HG03159 (cell line): Measurements from ENCODE around the gene EGLN2.
"Not testable (repeated sequence)": the region's sequence is repeated elsewhere in the genome, so short reads cannot be mapped to it uniquely, and the experiment has no call there.

Experiments used
- ATAC-seq: cut with Tn5 transposase; IDR thresholded peaks from one replicate; pipeline ENCODE4 v1.9.1; 2021; ENCODE audit warnings: mild to moderate bottlenecking, moderate library complexity; ENCODE audit not compliant: unreplicated experiment

Gene EGLN2

GRCh38 chr19:40815223-40815622 is 16.2 kb downstream of the EGLN2 start:
- no peak for ATAC-seq

GRCh38 chr19:40818480-40819399 is 19.7 kb downstream of the EGLN2 start:
- not testable (repeated sequence) for ATAC-seq

- not testable (repeated sequence) for ATAC-seq
Observed at GRCh38 chr19:40819479-40820234, 20.7 kb downstream of the EGLN2 start.

GRCh38 chr19:40822161-40822560 is 23.2 kb downstream of the EGLN2 start:
- ATAC-seq: no peak

- not testable (repeated sequence) for ATAC-seq
Observed at GRCh38 chr19:40822704-40823553, 23.9 kb downstream of the EGLN2 start.

- ATAC-seq: not testable (repeated sequence)
Observed at GRCh38 chr19:40824916-40825315, 25.9 kb downstream of the EGLN2 start.

GRCh38 chr19:40825460-40826095 is 26.6 kb downstream of the EGLN2 start:
- ATAC-seq: not testable (repeated sequence)

GRCh38 chr19:40826312-40826698 is 27.3 kb downstream of the EGLN2 start:
- not testable (repeated sequence) for ATAC-seq

- ATAC-seq: not testable (repeated sequence)
Observed at GRCh38 chr19:40826699-40827385, 27.9 kb downstream of the EGLN2 start.

- no peak for ATAC-seq
Observed at GRCh38 chr19:40827386-40828247, 28.6 kb downstream of the EGLN2 start.

GRCh38 chr19:40829205-40829604 is 30.2 kb downstream of the EGLN2 start:
- ATAC-seq: no peak

GRCh38 chr19:40830741-40831140 is 31.8 kb downstream of the EGLN2 start:
- ATAC-seq: not testable (repeated sequence)

GRCh38 chr19:40831502-40832430 is 32.8 kb downstream of the EGLN2 start:
- ATAC-seq: no peak

GRCh38 chr19:40832431-40832790 is 33.4 kb downstream of the EGLN2 start:
- ATAC-seq: not testable (repeated sequence)

GRCh38 chr19:40833728-40834533 is 34.9 kb downstream of the EGLN2 start:
- not testable (repeated sequence) for ATAC-seq

- ATAC-seq: no peak
Observed at GRCh38 chr19:40836754-40837429, 37.9 kb downstream of the EGLN2 start.
